ENCODE results near the gene KLF13.
"Not testable (repeated sequence)": the region's sequence is repeated elsewhere in the genome, so short reads cannot be mapped to it uniquely, and the experiment has no call there.

The KLF13 gene

GRCh38 chr15:31347067-31347975, 20.7 kb downstream of the KLF13 start:
- DNase-seq, result no peak

GRCh38 chr15:31347981-31348803, 21.6 kb downstream of the KLF13 start:
- no peak for DNase-seq

GRCh38 chr15:31349233-31350141, 22.9 kb downstream of the KLF13 start:
- no peak for DNase-seq

GRCh38 chr15:31350771-31351170, 24.1 kb downstream of the KLF13 start:
- no peak for DNase-seq

- DNase-seq, result no peak
These were observed 25.7 kb downstream of the KLF13 start for GRCh38 chr15:31352339-31352751.

- DNase-seq, result peak; percentile 72
These were observed 26.5 kb downstream of the KLF13 start for GRCh38 chr15:31352911-31353811.

- DNase-seq, result no peak
These were observed 27.3 kb downstream of the KLF13 start for GRCh38 chr15:31353931-31354330.

GRCh38 chr15:31356097-31356496, 29.5 kb downstream of the KLF13 start:
- not testable (repeated sequence) for DNase-seq

GRCh38 chr15:31357148-31357547, 30.5 kb downstream of the KLF13 start:
- DNase-seq, result no peak

GRCh38 chr15:31358163-31358562, 31.5 kb downstream of the KLF13 start:
- DNase-seq, result no peak

GRCh38 chr15:31358957-31359701, 32.5 kb downstream of the KLF13 start:
- no peak for DNase-seq

- DNase-seq, result no peak
These were observed 33.1 kb downstream of the KLF13 start for GRCh38 chr15:31359702-31360111.

GRCh38 chr15:31360158-31360561, 33.5 kb downstream of the KLF13 start:
- DNase-seq, result no peak

GRCh38 chr15:31360843-31361763, 34.5 kb downstream of the KLF13 start:
- no peak for DNase-seq

- no peak for DNase-seq
These were observed 35.3 kb downstream of the KLF13 start for GRCh38 chr15:31361764-31362515.

- no peak for DNase-seq
These were observed 36.3 kb downstream of the KLF13 start for GRCh38 chr15:31362886-31363285.

- no peak for DNase-seq
These were observed 37.8 kb downstream of the KLF13 start for GRCh38 chr15:31364301-31365031.

- no peak for DNase-seq
These were observed 38.5 kb downstream of the KLF13 start for GRCh38 chr15:31365032-31365654.
